Measurements from ENCODE around the gene VTN. TPM values are rescaled to one million over a fixed set of nuclear protein-coding genes. Genes with fewer than 3 reads are reported as not detected.

VTN gene
- under 0.01 and 0.25 TPM in 2 replicates for total RNA-seq (2012; rRNA removed)

GRCh38 chr17:28370035-28370743 lies at the start of gene VTN:
Gene VTN (minus strand): TSS chr17:28370307. CDS start chr17:28370203, 104 bp downstream.
- H3K9ac ChIP-seq (ENCODE audit: low read depth, low read length), result peak within 1 kb of the TSS; percentile 26
- H3K36me3 ChIP-seq (ENCODE audit: insufficient read depth, low read length), result no peaks in the 10 kb centered on the region
- H3K9me3 ChIP-seq (replicated peaks; ENCODE audit: low read length), result no peaks in the 10 kb centered on the region
- H3K27me3 ChIP-seq (ENCODE audit: control insufficient read depth, insufficient read depth, low read length), result no peaks in the 10 kb centered on the region
- H3K4me2 ChIP-seq (ENCODE audit: low read length), result peak within 1 kb of the TSS; percentile 95
- H3K4me1 ChIP-seq (ENCODE audit: control insufficient read depth, insufficient read depth, low read length), result peaks cover 21% of the 10 kb centered on the region
- peak within 1 kb of the TSS; percentile 79 for H3K4me3 ChIP-seq (ENCODE audit: low read length)

- Histone ChIP-seq H3K9ac (ENCODE audit: low read depth, low read length) (no peak overlapping the region), H3K27me3 (ENCODE audit: control insufficient read depth, insufficient read depth, low read length) (peaks cover 38% of the 10 kb centered on the region), H3K9me3 (replicated peaks; ENCODE audit: low read length) (no peaks in the 10 kb centered on the region), H3K4me1 (ENCODE audit: control insufficient read depth, insufficient read depth, low read length) (no peaks in the 10 kb centered on the region), H3K4me3 (ENCODE audit: low read length) (no peak overlapping the region), H3K36me3 (ENCODE audit: insufficient read depth, low read length) (no peaks in the 10 kb centered on the region), H3K4me2 (ENCODE audit: low read length) (no peak overlapping the region)
Observed at GRCh38 chr17:28416703-28417311, 46.7 kb upstream of the VTN start.

GRCh38 chr17:28415886-28416285 lies 45.8 kb upstream of the VTN start:
- Histone ChIP-seq H3K4me1 (ENCODE audit: control insufficient read depth, insufficient read depth, low read length) (no peaks in the 10 kb centered on the region), H3K36me3 (ENCODE audit: insufficient read depth, low read length) (no peaks in the 10 kb centered on the region), H3K4me3 (ENCODE audit: low read length) (no peak overlapping the region), H3K9me3 (replicated peaks; ENCODE audit: low read length) (no peaks in the 10 kb centered on the region), H3K4me2 (ENCODE audit: low read length) (no peak overlapping the region), H3K9ac (ENCODE audit: low read depth, low read length) (no peak overlapping the region), H3K27me3 (ENCODE audit: control insufficient read depth, insufficient read depth, low read length) (peaks cover 47% of the 10 kb centered on the region)

GRCh38 chr17:28413804-28414203 lies 43.7 kb upstream of the VTN start:
- Histone ChIP-seq H3K9me3 (replicated peaks; ENCODE audit: low read length) (no peaks in the 10 kb centered on the region), H3K4me2 (ENCODE audit: low read length) (no peak overlapping the region), H3K36me3 (ENCODE audit: insufficient read depth, low read length) (no peaks in the 10 kb centered on the region), H3K4me3 (ENCODE audit: low read length) (no peak overlapping the region), H3K9ac (ENCODE audit: low read depth, low read length) (no peak overlapping the region), H3K4me1 (ENCODE audit: control insufficient read depth, insufficient read depth, low read length) (no peaks in the 10 kb centered on the region), H3K27me3 (ENCODE audit: control insufficient read depth, insufficient read depth, low read length) (peaks cover 46% of the 10 kb centered on the region)

- Histone ChIP-seq H3K9me3 (replicated peaks; ENCODE audit: low read length) (no peaks in the 10 kb centered on the region), H3K9ac (ENCODE audit: low read depth, low read length) (no peak overlapping the region), H3K27me3 (ENCODE audit: control insufficient read depth, insufficient read depth, low read length) (peaks cover 46% of the 10 kb centered on the region), H3K36me3 (ENCODE audit: insufficient read depth, low read length) (no peaks in the 10 kb centered on the region), H3K4me3 (ENCODE audit: low read length) (no peak overlapping the region), H3K4me2 (ENCODE audit: low read length) (no peak overlapping the region), H3K4me1 (ENCODE audit: control insufficient read depth, insufficient read depth, low read length) (no peaks in the 10 kb centered on the region)
Observed at GRCh38 chr17:28412099-28412498, 42.0 kb upstream of the VTN start.

GRCh38 chr17:28407974-28408306 lies 37.8 kb upstream of the VTN start:
- H3K4me1 ChIP-seq (ENCODE audit: control insufficient read depth, insufficient read depth, low read length), result peaks cover 17% of the 10 kb centered on the region
- no peak overlapping the region for H3K9ac ChIP-seq (ENCODE audit: low read depth, low read length)
- peaks cover 27% of the 10 kb centered on the region for H3K27me3 ChIP-seq (ENCODE audit: control insufficient read depth, insufficient read depth, low read length)
- no peaks in the 10 kb centered on the region for H3K36me3 ChIP-seq (ENCODE audit: insufficient read depth, low read length)
- no peak overlapping the region for H3K4me2 ChIP-seq (ENCODE audit: low read length)
- no peaks in the 10 kb centered on the region for H3K9me3 ChIP-seq (replicated peaks; ENCODE audit: low read length)
- H3K4me3 ChIP-seq (ENCODE audit: low read length), result no peak overlapping the region

- H3K9ac ChIP-seq (ENCODE audit: low read depth, low read length), result no peak overlapping the region
- peaks cover 17% of the 10 kb centered on the region for H3K4me1 ChIP-seq (ENCODE audit: control insufficient read depth, insufficient read depth, low read length)
- H3K9me3 ChIP-seq (replicated peaks; ENCODE audit: low read length), result no peaks in the 10 kb centered on the region
- peaks cover 21% of the 10 kb centered on the region for H3K27me3 ChIP-seq (ENCODE audit: control insufficient read depth, insufficient read depth, low read length)
- H3K4me2 ChIP-seq (ENCODE audit: low read length), result no peak overlapping the region
- no peak overlapping the region for H3K4me3 ChIP-seq (ENCODE audit: low read length)
- H3K36me3 ChIP-seq (ENCODE audit: insufficient read depth, low read length), result no peaks in the 10 kb centered on the region
Observed at GRCh38 chr17:28407130-28407973, 37.2 kb upstream of the VTN start.

- no peak overlapping the region for H3K9ac ChIP-seq (ENCODE audit: low read depth, low read length)
- H3K4me2 ChIP-seq (ENCODE audit: low read length), result peak overlapping the region; percentile 98
- peak overlapping the region; percentile 82 for H3K4me3 ChIP-seq (ENCODE audit: low read length)
- H3K27me3 ChIP-seq (ENCODE audit: control insufficient read depth, insufficient read depth, low read length), result peaks cover 12% of the 10 kb centered on the region
- no peaks in the 10 kb centered on the region for H3K9me3 ChIP-seq (replicated peaks; ENCODE audit: low read length)
- no peaks in the 10 kb centered on the region for H3K36me3 ChIP-seq (ENCODE audit: insufficient read depth, low read length)
- H3K4me1 ChIP-seq (ENCODE audit: control insufficient read depth, insufficient read depth, low read length), result peaks cover 17% of the 10 kb centered on the region
Observed at GRCh38 chr17:28406473-28406814, 36.3 kb upstream of the VTN start.

- peak within 1 kb of the TSS; percentile 98 for H3K4me2 ChIP-seq (ENCODE audit: low read length)
- peaks cover 6% of the 10 kb centered on the region for H3K27me3 ChIP-seq (ENCODE audit: control insufficient read depth, insufficient read depth, low read length)
- no peaks in the 10 kb centered on the region for H3K9me3 ChIP-seq (replicated peaks; ENCODE audit: low read length)
- peak within 1 kb of the TSS; percentile 66 for H3K9ac ChIP-seq (ENCODE audit: low read depth, low read length)
- H3K36me3 ChIP-seq (ENCODE audit: insufficient read depth, low read length), result no peaks in the 10 kb centered on the region
- peaks cover 17% of the 10 kb centered on the region for H3K4me1 ChIP-seq (ENCODE audit: control insufficient read depth, insufficient read depth, low read length)
- peak within 1 kb of the TSS; percentile 82 for H3K4me3 ChIP-seq (ENCODE audit: low read length)
Observed at GRCh38 chr17:28405632-28406472, 35.7 kb upstream of the VTN start, which contains the start of gene SLC46A1. Gene SLC46A1 (minus strand): TSS chr17:28406212. CDS start chr17:28406114, 98 bp downstream.

- no peaks in the 10 kb centered on the region for H3K36me3 ChIP-seq (ENCODE audit: insufficient read depth, low read length)
- H3K27me3 ChIP-seq (ENCODE audit: control insufficient read depth, insufficient read depth, low read length), result peaks cover 4% of the 10 kb centered on the region
- peaks cover 17% of the 10 kb centered on the region for H3K4me1 ChIP-seq (ENCODE audit: control insufficient read depth, insufficient read depth, low read length)
- peak overlapping the region; percentile 66 for H3K9ac ChIP-seq (ENCODE audit: low read depth, low read length)
- peak overlapping the region; percentile 98 for H3K4me2 ChIP-seq (ENCODE audit: low read length)
- H3K9me3 ChIP-seq (replicated peaks; ENCODE audit: low read length), result no peaks in the 10 kb centered on the region
- peak overlapping the region; percentile 82 for H3K4me3 ChIP-seq (ENCODE audit: low read length)
Observed at GRCh38 chr17:28404812-28405570, 34.9 kb upstream of the VTN start.

Measured in skeletal muscle satellite cell (primary cell).